K562 (cell line): ENCODE data around the gene DUSP10. TPM values are rescaled to one million over a fixed set of nuclear protein-coding genes. Genes with fewer than 3 reads are reported as not detected.
A peak's percentile ranks its signal among the peaks of the same experiment; 100 is the strongest.

Source experiments
- ATAC-seq: fragments of 200-7000 bp; cut with Tn5 transposase; 3 replicates; pipeline ENCODE4 v1.9.1; 2020; ENCODE audit warnings: moderate library complexity
- BruUV-seq: library from RNA; stranded (reverse); fragments of 400-500 nt; replicated peaks from 2 replicates; lab custom pipeline; 2021; lab: Mats Ljungman, UMichigan
- CTCF ChIA-PET: fragments of 300-600 bp; formaldehyde crosslinking; extraction: SDS; loops from one replicate; lab custom pipeline; 2021; ENCODE audit warnings: low intra/inter-chr PET ratio; lab: Yijun Ruan, JAX
- POLR2A ChIA-PET: fragments of 300-600, 350-650 bp; sonication (Branson Sonifier 250); formaldehyde crosslinking; extraction: SDS; loops from one replicate; lab custom pipeline; 2021; ENCODE audit warnings: antibody characterized with exemption, inconsistent platforms; lab: Yijun Ruan, JAX
- DNase-seq, 4 experiments: peaks; one replicate each; pipeline versions ENCODE4 v3.0.0 to v3.0.0-alpha.2; 2011 to 2018; ENCODE audit warnings: low spot score in 3 of 4, mixed read lengths in 3 of 4; ENCODE audit errors: extremely low read depth in 1 of 4
- FAIRE-seq: peaks from 2 replicates; lab custom pipeline; 2011; peaks lifted over from hg19 to GRCh38; lab: Jason Lieb, UNC
- H2AFZ ChIP-seq: 2 replicates; pipeline ENCODE4 v1.6.0; 2011; ENCODE audit warnings: low read depth, low read length, control low read depth, inconsistent platforms
- H3K27ac ChIP-seq: fragments of 200-600 bp; 3 replicates; pipeline ENCODE4 v1.8.0; 2011; ENCODE audit warnings: low read depth, mild to moderate bottlenecking, control low read depth, inconsistent platforms, low read length, moderate library complexity, mixed read lengths; ENCODE audit errors: extremely low read depth
- H3K27me3 ChIP-seq, 2 experiments: fragments of 300-600 bp in 1 of 2; 2 replicates in 1 of 2; 3 replicates in 1 of 2; pipeline versions ENCODE4 v1.6.0 to v1.8.0; 2011; ENCODE audit warnings: inconsistent platforms in 2 of 2, low read length in 2 of 2, mild to moderate bottlenecking in 1 of 2, mixed read lengths in 1 of 2, moderate library complexity in 1 of 2; ENCODE audit not compliant: control insufficient read depth in 2 of 2, insufficient read depth in 2 of 2
- H3K36me3 ChIP-seq: fragments of 300-600 bp; 3 replicates; pipeline ENCODE4 v1.8.0; 2011; ENCODE audit warnings: mild to moderate bottlenecking, low read length, inconsistent platforms; ENCODE audit not compliant: control insufficient read depth, insufficient read depth
- H3K4me1 ChIP-seq, 2 experiments: fragments of 200-600 bp in 1 of 2; replicated peaks in 1 of 2; 2 replicates in 1 of 2; 3 replicates in 1 of 2; pipeline versions ENCODE4 v1.5.1 to v1.8.0; 2011; ENCODE audit warnings: inconsistent platforms in 2 of 2, low read length in 2 of 2, mild to moderate bottlenecking in 1 of 2, mixed read lengths in 1 of 2, moderate library complexity in 1 of 2; ENCODE audit not compliant: control insufficient read depth in 2 of 2, insufficient read depth in 2 of 2
- H3K4me2 ChIP-seq: 2 replicates; pipeline ENCODE4 v1.6.1; 2011; ENCODE audit warnings: low read length, control low read depth, inconsistent platforms, mixed read lengths; ENCODE audit not compliant: insufficient read depth
- H3K4me3 ChIP-seq: fragments of 200-600 bp; sonication (generic), shearing (Covaris generic); 2 replicates; pipeline ENCODE4 v1.5.1; 2016; ENCODE audit warnings: control low read depth, inconsistent platforms
- H3K79me2 ChIP-seq: fragments of 200-600 bp; 3 replicates; pipeline ENCODE4 v1.8.0; 2011; ENCODE audit warnings: low read length, inconsistent platforms; ENCODE audit not compliant: control insufficient read depth, insufficient read depth
- H3K9ac ChIP-seq, 2 experiments: 2 replicates each; pipeline versions ENCODE4 v1.6.0 to v1.6.1; 2011; ENCODE audit warnings: low read depth in 2 of 2, low read length in 2 of 2, control low read depth in 1 of 2, inconsistent platforms in 1 of 2, mild to moderate bottlenecking in 1 of 2, mixed read lengths in 1 of 2; ENCODE audit not compliant: insufficient read depth in 1 of 2
- H3K9me1 ChIP-seq: one replicate; pipeline ENCODE4 v1.6.0; 2011; ENCODE audit warnings: inconsistent platforms, mild to moderate bottlenecking, low read length, moderate library complexity; ENCODE audit not compliant: control insufficient read depth, insufficient read depth
- H3K9me3 ChIP-seq: replicated peaks from 2 replicates; pipeline ENCODE4 v1.5.1; 2011; ENCODE audit warnings: low read depth, low read length, inconsistent platforms; ENCODE audit not compliant: control insufficient read depth, insufficient read depth
- H4K20me1 ChIP-seq: replicated peaks from 2 replicates; pipeline ENCODE4 v1.6.1; 2011; ENCODE audit warnings: low read length, inconsistent platforms, mixed read lengths; ENCODE audit not compliant: control insufficient read depth, insufficient read depth
- ADNP ChIP-seq: fragments of 200-800 bp; sonication (Bioruptor generic); IDR thresholded peaks from 2 replicates; pipeline ENCODE4 v1.6.1; 2016; ENCODE audit warnings: missing genetic modification characterization, missing compliant biosample characterization
- CBFA2T3 ChIP-seq: fragments of 450-650 bp; IDR thresholded peaks from 2 replicates; pipeline ENCODE4 v1.6.1; 2017
- DPF2 ChIP-seq: fragments of 450-650 bp; IDR thresholded peaks from 2 replicates; pipeline ENCODE4 v1.6.1; 2016
- EZH2 ChIP-seq: IDR thresholded peaks from 2 replicates; pipeline ENCODE4 v1.6.1; 2012; ENCODE audit warnings: low read depth, mild to moderate bottlenecking, inconsistent platforms, low read length, borderline replicate concordance
- HDAC1 ChIP-seq, 2 experiments: fragments of 450-650 bp; IDR thresholded peaks; 2 replicates each; pipeline ENCODE4 v1.6.1; 2016 to 2017; ENCODE audit warnings: inconsistent platforms in 1 of 2, mild to moderate bottlenecking in 1 of 2, moderate library complexity in 1 of 2
- MAFG ChIP-seq: fragments of 450-650 bp; conservative IDR thresholded peaks from 2 replicates; pipeline ENCODE4 v1.6.1; 2016; ENCODE audit warnings: missing genetic modification characterization, missing compliant biosample characterization
- MTA1 ChIP-seq: fragments of 450-650 bp; IDR thresholded peaks from 2 replicates; pipeline ENCODE4 v1.6.1; 2017; ENCODE audit warnings: borderline replicate concordance
- NR4A1 ChIP-seq, 2 experiments: fragments of 250-450 bp in 1 of 2; fragments of 450-650 bp in 1 of 2; sonication (Bioruptor Pico) in 1 of 2; IDR thresholded peaks; 2 replicates each; pipeline versions ENCODE4 v1.4.0 to v1.6.1; 2016 to 2020; ENCODE audit warnings: mild to moderate bottlenecking in 2 of 2, missing compliant biosample characterization in 1 of 2, missing genetic modification characterization in 1 of 2, moderate library complexity in 1 of 2
- NUFIP1 ChIP-seq: fragments of 450-650 bp; IDR thresholded peaks from 2 replicates; pipeline ENCODE4 v1.6.1; 2018; ENCODE audit not compliant: partially characterized antibody
- SMAD2 ChIP-seq: fragments of 150-350 bp; IDR thresholded peaks from 2 replicates; pipeline ENCODE4 v1.6.1; 2014; ENCODE audit warnings: low read depth, mild to moderate bottlenecking, low read length
- TCF7 ChIP-seq: sonication (generic); IDR thresholded peaks from 2 replicates; pipeline ENCODE4 v1.6.1; 2016; ENCODE audit warnings: antibody characterized with exemption, borderline replicate concordance
- XRCC4 ChIP-seq: IDR thresholded peaks from one replicate; pipeline ENCODE4 v1.6.1; 2011; ENCODE audit not compliant: insufficient read depth, insufficient read length; ENCODE audit errors: extremely low read depth
- ZBTB7A ChIP-seq: IDR thresholded peaks from 2 replicates; pipeline ENCODE4 v1.6.1; 2011; ENCODE audit warnings: low read depth, mild to moderate bottlenecking, low read length, moderate library complexity, borderline replicate concordance; ENCODE audit not compliant: control insufficient read depth
- ZHX1 ChIP-seq: fragments of 150-350 bp; conservative IDR thresholded peaks from 2 replicates; pipeline ENCODE4 v1.6.1; 2014; ENCODE audit warnings: low read length
- WGBS: fragments of 100-300 bp; shearing (Covaris generic); methylation state at CpG from one replicate; pipeline ENCODE4 v1.1.6; 2016; ENCODE audit warnings: low coverage, mixed read lengths; ENCODE audit not compliant: insufficient coverage; ENCODE audit errors: missing lambda C conversion rate; 5-methylcytosine and 5-hydroxymethylcytosine counted together
- in situ Hi-C: fragments of 300-500 bp; cut with MboI; formaldehyde crosslinking; loops from 4 replicates; pipeline ENCODE4 v1.15.0; 2018; ENCODE audit warnings: inconsistent platforms, mixed read lengths
- intact Hi-C: fragments of 100-400 bp; cut with micrococcal nuclease; formaldehyde crosslinking; loops from 2 replicates; pipeline ENCODE4 v1.14.2; 2022
- polyA plus RNA-seq, 8 experiments: library from polyadenylated mRNA; depleted of rRNA in 4 of 8; stranded (reverse) in 5 of 8; unstranded in 3 of 8; fragments of >200 nt; fragmentation: Nextera tagmentation in 2 of 8; fragmentation: Illumina TruSeq in 1 of 8; extraction: Ambion mirVana in 2 of 8; extraction: Trizol in 1 of 8; gene quantifications; 2 replicates each; pipeline versions ENCODE4 v1.2.1 to v1.2.3, GENCODE V29; 2011 to 2014; ENCODE audit warnings: inconsistent platforms in 1 of 8, missing spikeins in 1 of 8
- total RNA-seq, 7 experiments: library from RNA; depleted of rRNA in 6 of 7; stranded (reverse); fragments of >200 nt in 6 of 7; fragmentation: Illumina TruSeq in 2 of 7; extraction: Trizol in 2 of 7; gene quantifications; 2 replicates each; pipeline versions ENCODE4 v1.2.1 to v1.2.3, GENCODE V29; 2011 to 2021; ENCODE audit warnings: low replicate concordance in 1 of 7

Gene DUSP10
- total and polyA plus RNA-seq, 9 of the 15 experiments (the other 6 are each of a cell fraction or from before 2014, with no cell fraction given) = 1.7 to 8.3 (median 6.1) TPM

GRCh38 chr1:221759436-221759835 lies 17.5 kb upstream of the DUSP10 start:
- peaks cover 2 to 31% of the 10 kb centered on the region in 2 experiments; a peak in 4 of 5 replicates for H3K4me1 ChIP-seq
- ATAC-seq (no peak), FAIRE-seq (no peak), DNase-seq (no peak)
- no peaks in the 10 kb centered on the region for H3K36me3 ChIP-seq
- H2AFZ ChIP-seq = no peak overlapping the region
- intact Hi-C loops = no loop called here
- H3K79me2 ChIP-seq = no peaks in the 10 kb centered on the region
- no peaks in the 10 kb centered on the region for H3K9me1 ChIP-seq
- H4K20me1 ChIP-seq = no peaks in the 10 kb centered on the region
- in situ Hi-C loops = no loop called here
- 4% methylated on average over 3 of the region's 3 CpGs for WGBS
- POLR2A ChIA-PET = interaction anchor here (1.8 kb wide), 1 partner anchor 17 kb away, joined by 5 read pairs; the partner anchor contains the start of gene DUSP10
- H3K9me3 ChIP-seq = no peaks in the 10 kb centered on the region
- no TSS peak for BruUV-seq
- H3K4me2 ChIP-seq = no peak overlapping the region
- no peak overlapping the region for H3K27ac ChIP-seq
- no peaks in the 10 kb centered on the region for H3K27me3 ChIP-seq
- TF ChIP-seq EZH2 (no peak), XRCC4 (no peak), SMAD2 (no peak), HDAC1 (IDR thresholded peaks at IDR 0.05) (no peak), MTA1 (no peak), ADNP (no peak), MAFG (tag) (0 out of 2 replicates have a peak, but pooled peaks have one; percentile 18), NUFIP1 (no peak), CBFA2T3 (peak; percentile 28; the same call in 1 of the 2 replicates), NR4A1 (CRISPR knock-in tag; IDR thresholded peaks at IDR 0.05) (no peak), NR4A1 (tag; IDR thresholded peaks at IDR 0.05) (no peak), DPF2 (no peak), ZBTB7A (no peak), ZHX1 (no peak), TCF7 (no peak)
- H3K9ac ChIP-seq = no peak overlapping the region
- H3K4me3 ChIP-seq = no peak overlapping the region
- CTCF ChIA-PET = no interaction called here
